NCI-H1048 (cell line): ENCODE measurements around the gene PKP2.

Experiments used
- DNase-seq: peaks from one replicate; lab custom pipeline; 2025; lab: John Stamatoyannopoulos, UW

PKP2 gene

DNA sequence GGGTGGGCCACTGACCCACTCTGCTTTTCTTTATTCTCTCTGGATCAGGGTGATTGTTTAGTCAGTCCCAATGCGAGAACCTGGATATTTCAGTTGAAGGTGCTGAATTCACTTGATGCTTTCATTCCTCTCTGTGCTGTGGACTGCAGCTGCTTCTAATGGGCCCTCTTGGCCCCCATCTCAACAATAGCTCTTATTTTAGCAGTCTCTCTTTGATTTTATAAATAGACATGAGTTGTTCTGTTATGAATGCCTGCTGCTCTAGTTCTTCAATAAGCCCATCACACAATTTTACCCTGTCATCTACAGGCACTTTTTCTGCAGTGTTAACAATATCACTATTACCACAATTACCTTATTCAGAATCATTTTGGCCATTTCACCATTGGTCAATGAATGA, 86.7 kb downstream of the PKP2 start:
- DNase-seq: no peak

- DNase-seq: no peak
Measured at GRCh38 chr12:32809196-32809595, 87.4 kb downstream of the PKP2 start.

GRCh38 chr12:32804301-32804700, 92.3 kb downstream of the PKP2 start:
- no peak for DNase-seq

GRCh38 chr12:32801269-32801980, 95.2 kb downstream of the PKP2 start:
- DNase-seq: no peak

- DNase-seq: no peak
Measured at GRCh38 chr12:32794281-32794680, 102.3 kb downstream of the PKP2 start.

DNA sequence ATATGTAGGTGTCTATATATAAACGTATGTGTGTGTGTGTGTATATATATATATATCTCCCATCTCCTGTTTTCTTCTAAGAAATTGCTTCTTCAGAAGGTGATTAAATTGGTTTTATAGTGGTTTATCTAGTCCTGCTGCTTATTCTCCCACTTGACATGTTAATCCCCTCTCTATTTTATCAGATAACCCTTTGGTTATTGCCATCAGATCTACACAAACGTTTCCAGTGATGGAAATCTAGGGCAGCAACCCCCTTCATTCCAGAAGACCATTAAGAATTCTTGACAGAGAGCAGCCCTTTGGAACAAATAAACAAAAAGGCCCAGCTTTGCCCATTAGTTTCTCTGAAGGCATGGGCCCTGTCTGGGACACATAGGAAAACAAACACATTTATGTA, 106.7 kb downstream of the PKP2 start:
- no peak for DNase-seq

GRCh38 chr12:32789446-32789845, 107.1 kb downstream of the PKP2 start:
- DNase-seq: no peak

DNA sequence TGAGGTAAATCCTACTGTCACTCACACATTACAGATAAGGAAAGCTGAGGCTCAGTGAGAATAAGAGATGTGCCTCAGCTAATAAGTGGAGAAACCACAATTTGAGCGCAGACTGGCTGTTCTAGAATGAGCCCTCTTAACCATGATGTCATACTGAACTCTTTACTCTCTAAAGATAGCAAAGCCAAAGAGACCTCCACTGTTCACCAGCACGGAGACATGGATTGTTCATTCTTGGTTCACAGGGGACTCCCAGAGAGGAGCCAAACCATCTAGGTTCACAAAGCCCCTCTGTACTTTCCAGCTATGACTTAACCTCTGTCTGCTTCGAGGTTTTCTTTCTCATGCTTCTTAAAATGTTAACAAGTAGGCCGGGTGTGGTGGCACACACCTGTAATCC, 108.2 kb downstream of the PKP2 start:
- DNase-seq: no peak

GRCh38 chr12:32785557-32785956, 111.0 kb downstream of the PKP2 start:
- DNase-seq: no peak

GRCh38 chr12:32783029-32783428, 113.5 kb downstream of the PKP2 start:
- no peak for DNase-seq

DNA sequence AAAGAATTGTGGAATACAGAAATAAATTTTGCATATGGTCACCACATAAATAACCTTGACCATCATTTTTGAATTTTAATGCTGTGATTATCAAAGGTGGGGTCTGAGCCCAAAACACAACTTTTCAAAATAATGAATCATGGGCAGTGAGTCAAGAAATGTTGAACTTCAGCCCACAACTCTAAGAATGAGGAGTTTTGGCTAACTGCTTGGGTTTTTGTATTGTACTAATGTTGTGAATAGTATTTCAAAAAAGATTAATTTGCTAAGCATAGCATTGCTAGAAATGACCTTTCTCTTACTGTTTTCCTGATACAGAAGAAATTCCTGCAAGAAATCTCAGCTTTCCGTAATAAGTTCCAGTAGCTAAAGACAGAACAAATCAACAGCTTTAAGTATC, 116.5 kb downstream of the PKP2 start:
- DNase-seq: no peak

- no peak for DNase-seq
Measured at GRCh38 chr12:32777691-32778175, 118.8 kb downstream of the PKP2 start.

DNA sequence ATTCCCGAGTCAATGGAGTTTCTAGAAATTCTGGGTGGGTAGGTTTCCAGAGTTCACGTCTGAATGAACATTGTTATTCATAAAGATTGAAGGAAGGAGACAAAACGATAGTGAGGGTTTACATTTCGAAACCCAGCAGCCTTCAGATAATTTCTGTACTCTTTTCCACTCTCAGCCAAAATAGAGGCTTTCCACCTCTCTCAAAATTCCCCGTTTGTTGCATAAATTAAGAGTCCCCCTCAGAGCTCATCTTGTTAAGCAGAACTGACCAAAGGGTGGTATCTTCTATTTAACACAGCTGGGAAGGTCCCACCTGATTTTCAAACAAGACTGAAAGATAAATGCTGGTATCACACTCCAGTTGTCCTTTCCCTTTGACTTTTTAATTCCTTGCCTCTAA, 119.4 kb downstream of the PKP2 start:
- DNase-seq: no peak

DNA sequence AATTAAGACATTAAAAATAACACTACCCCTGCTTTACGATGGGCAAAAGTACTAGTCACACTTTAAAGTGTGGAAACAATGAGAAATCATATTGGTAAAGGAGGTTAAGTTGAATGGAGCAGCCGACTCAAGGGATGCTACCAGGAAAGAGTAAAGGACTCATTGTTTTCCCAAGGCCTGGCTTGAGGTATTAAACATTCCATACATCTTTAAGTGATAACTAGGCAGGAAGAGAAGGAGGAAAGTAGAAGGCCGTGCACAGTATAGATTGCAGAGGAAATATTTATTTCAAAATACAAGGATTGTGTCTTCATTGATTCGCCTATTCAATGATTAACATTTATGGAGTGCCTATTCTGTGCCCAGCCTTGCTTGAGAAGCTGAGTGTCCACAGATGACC, 120.3 kb downstream of the PKP2 start:
- DNase-seq: no peak

GRCh38 chr12:32773691-32774090, 122.9 kb downstream of the PKP2 start:
- no peak for DNase-seq

GRCh38 chr12:32770141-32770540, 126.4 kb downstream of the PKP2 start:
- no peak for DNase-seq

GRCh38 chr12:32768518-32768917, 128.1 kb downstream of the PKP2 start:
- no peak for DNase-seq

DNA sequence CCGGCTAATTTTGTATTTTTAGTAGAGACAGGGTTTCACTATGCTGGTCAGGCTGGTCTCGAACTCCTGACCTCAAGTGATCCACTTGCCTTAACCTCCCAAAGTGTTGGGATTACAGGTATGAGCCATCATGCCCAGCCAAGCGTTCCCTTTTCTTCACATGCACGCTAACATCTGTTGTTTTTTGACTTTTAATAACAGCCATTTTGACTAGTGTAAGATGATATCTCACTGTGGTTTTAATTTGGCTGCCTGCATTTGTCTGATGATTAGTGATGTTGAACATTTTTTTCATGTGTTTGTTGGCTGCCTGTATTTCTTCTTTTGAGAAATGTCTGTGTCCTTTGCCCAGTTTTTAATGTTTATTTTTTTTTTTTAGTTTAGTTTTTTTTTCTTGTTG, 130.7 kb downstream of the PKP2 start:
- DNase-seq: no peak

GRCh38 chr12:32761716-32762115, 134.9 kb downstream of the PKP2 start:
- DNase-seq: no peak

- no peak for DNase-seq
Measured at GRCh38 chr12:32757157-32757556, 139.4 kb downstream of the PKP2 start.

- DNase-seq: no peak
Measured at GRCh38 chr12:32756476-32757066, 140.0 kb downstream of the PKP2 start.

GRCh38 chr12:32755654-32756475, 140.7 kb downstream of the PKP2 start, which contains the start of gene YARS2:
TSS of gene YARS2 (minus strand) at chr12:32755897. CDS start at chr12:32755874, 23 bp downstream.
- DNase-seq: peak; percentile 92
